Activated T-helper 1 cell treated with anti-CD3 and anti-CD28 coated beads, Interleukin-12 subunit alpha, Interleukin-12 subunit beta, Interleukin-2, Interleukin-4 antibody, amounts not matched to agents 30 ng/mL and 10 ng/mL and 1 ng/mL, durations not matched to agents 14 hours and 24 hours and 36 hours (primary cell): ENCODE results near the gene C15orf39. TPM values are rescaled to one million over a fixed set of nuclear protein-coding genes. Genes with fewer than 3 reads are reported as not detected.

Source experiments
- DNase-seq: peaks from one replicate; pipeline ENCODE4 v3.0.0; 2021; ENCODE audit warnings: low spot score
- H3K27ac Mint-ChIP-seq: one replicate; pipeline ENCODE4 v1.8.0; 2021; ENCODE audit warnings: mild to moderate bottlenecking, mixed read lengths
- H3K27me3 Mint-ChIP-seq: one replicate; pipeline ENCODE4 v1.8.0; 2022; ENCODE audit warnings: mild to moderate bottlenecking, moderate library complexity, mixed read lengths; ENCODE audit not compliant: insufficient read depth
- H3K36me3 Mint-ChIP-seq: one replicate; pipeline ENCODE4 v1.8.0; 2021; ENCODE audit warnings: low read depth, mixed read lengths
- H3K4me1 Mint-ChIP-seq: one replicate; pipeline ENCODE4 v1.8.0; 2021; ENCODE audit warnings: low read depth, mixed read lengths
- H3K4me3 Mint-ChIP-seq: one replicate; pipeline ENCODE4 v1.8.0; 2021; ENCODE audit warnings: mild to moderate bottlenecking, moderate library complexity, mixed read lengths
- H3K9me3 Mint-ChIP-seq: one replicate; pipeline ENCODE4 v1.8.0; 2021; ENCODE audit warnings: mixed read lengths
- intact Hi-C: fragments of 100-400 bp; cut with micrococcal nuclease; formaldehyde crosslinking; loops from one replicate; pipeline ENCODE4 v1.15.1; 2024
- total RNA-seq: library from RNA; stranded (reverse); gene quantifications from 2 replicates; pipeline ENCODE4 v1.2.3, GENCODE V29; 2022

C15orf39 gene
- total RNA-seq, 1 donor from 2014 or later = 46.1 TPM

DNA sequence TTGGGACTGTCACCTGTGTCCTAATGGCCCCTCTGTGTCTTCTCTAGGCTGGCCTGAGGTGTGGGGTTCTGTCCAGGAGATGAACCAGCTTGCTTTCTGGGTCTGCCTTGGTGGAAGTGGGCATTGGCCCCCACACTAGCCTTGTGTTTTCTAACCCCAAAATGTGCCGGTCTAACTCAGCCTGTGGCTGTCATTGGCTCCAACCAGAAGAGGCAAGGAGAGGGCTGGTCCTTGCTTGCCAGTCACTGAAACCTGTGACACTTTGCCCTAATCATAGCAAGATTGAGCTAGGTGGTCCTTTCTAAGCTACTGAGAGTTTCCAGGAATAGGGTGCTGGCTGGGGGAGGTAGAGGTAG, 2.2 kb downstream of the C15orf39 start:
- Mint-ChIP-seq H3K4me3 (peak overlapping the region; percentile 92), H3K4me1 (peaks cover 50% of the 10 kb centered on the region), H3K27me3 (no peaks in the 10 kb centered on the region), H3K36me3 (peaks cover 15% of the 10 kb centered on the region), H3K27ac (peak overlapping the region; percentile 76), H3K9me3 (no peaks in the 10 kb centered on the region)
- no peak for DNase-seq
- intact Hi-C loops = loop anchor here (1.0 to 5.0 kb wide), 7 partner anchors 161 to 433 kb away; partner anchors contain the start of genes PPCDC, SCAMP5 and SIN3A

DNA sequence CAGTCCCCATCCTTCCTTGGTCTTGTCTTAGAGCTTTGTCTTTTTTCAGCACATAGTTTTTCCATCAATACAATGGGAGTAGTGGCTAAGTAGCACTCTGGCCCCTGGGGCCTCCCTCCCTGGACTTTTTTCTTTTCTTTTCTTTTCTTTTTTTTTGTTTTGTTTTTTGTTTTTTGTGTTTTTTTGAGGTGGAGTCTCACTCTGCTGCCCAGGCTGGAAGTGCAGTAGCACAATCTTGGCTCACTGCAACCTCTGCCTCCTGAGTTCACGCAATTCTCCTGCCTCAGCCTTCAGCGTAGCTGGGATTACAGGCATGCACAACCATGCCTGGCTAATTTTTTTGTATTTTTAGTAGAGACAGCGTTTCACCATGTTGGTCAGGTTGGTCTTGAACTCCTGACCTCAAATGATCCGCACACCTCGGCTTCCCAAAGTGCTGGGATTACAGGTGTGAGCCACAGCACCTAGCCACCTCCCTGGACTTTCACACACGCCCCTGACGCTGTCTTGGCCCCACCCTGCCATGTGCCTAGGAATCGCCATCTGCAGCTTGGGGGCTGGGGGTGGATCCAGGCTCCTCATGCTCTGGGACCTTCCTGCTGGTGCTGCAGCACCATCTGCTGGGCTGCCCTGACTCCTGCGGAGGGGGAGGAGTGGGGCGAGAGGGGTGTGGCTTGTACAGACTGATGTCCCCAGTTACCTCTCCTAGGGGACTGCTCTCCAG, 2.8 kb downstream of the C15orf39 start:
- intact Hi-C loops = loop anchor here (1.0 to 5.0 kb wide), 8 partner anchors 161 to 433 kb away; partner anchors contain the start of genes PPCDC, RPP25, SCAMP5 and SIN3A
- Mint-ChIP-seq H3K4me1 (peaks cover 50% of the 10 kb centered on the region), H3K36me3 (peaks cover 21% of the 10 kb centered on the region), H3K9me3 (no peaks in the 10 kb centered on the region), H3K27ac (peak overlapping the region; percentile 76), H3K27me3 (no peaks in the 10 kb centered on the region), H3K4me3 (peak overlapping the region; percentile 92)
- peak; percentile 82 for DNase-seq

DNA sequence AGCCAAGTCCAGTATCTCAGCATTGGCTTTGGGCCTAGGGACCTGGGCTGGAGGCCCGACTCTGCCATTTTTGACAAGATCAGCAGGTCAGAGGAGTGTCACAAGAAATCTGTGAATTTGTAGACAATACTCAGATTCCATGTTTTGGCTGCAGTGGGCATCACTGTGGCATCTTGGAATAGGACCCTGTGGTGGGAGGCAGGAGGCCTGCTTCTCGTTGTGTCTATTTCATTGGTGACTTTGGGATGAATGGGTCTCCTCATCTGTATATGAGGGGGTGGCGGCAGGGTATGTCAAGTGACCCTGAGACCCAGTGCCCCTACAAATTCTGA, 3.3 kb downstream of the C15orf39 start:
- no peaks in the 10 kb centered on the region for H3K9me3 Mint-ChIP-seq
- peak overlapping the region; percentile 75 for H3K27ac Mint-ChIP-seq
- H3K36me3 Mint-ChIP-seq = peaks cover 24% of the 10 kb centered on the region
- DNase-seq = no peak
- peak overlapping the region; percentile 92 for H3K4me3 Mint-ChIP-seq
- H3K4me1 Mint-ChIP-seq = peaks cover 48% of the 10 kb centered on the region
- no peaks in the 10 kb centered on the region for H3K27me3 Mint-ChIP-seq
- intact Hi-C loops = loop anchor here (1.0 to 2.0 kb wide), 2 partner anchors 249 to 412 kb away; partner anchors contain the start of gene RPP25

DNA sequence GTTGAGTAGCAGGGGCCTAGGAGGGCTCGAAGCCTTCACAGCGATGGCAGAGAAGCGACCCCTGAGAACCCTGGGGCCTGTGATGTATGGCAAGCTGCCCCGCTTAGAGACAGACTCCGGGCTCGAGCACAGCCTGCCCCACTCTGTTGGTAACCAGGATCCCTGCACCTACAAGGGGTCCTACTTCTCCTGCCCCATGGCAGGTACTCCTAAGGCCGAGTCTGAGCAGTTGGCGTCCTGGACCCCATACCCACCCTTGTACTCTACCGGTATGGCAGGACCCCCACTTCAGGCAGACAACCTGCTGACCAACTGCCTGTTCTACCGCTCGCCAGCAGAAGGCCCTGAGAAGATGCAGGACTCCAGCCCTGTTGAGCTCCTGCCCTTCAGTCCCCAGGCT, 4.3 kb downstream of the C15orf39 start:
- H3K36me3 Mint-ChIP-seq = peaks cover 29% of the 10 kb centered on the region
- peaks cover 40% of the 10 kb centered on the region for H3K4me1 Mint-ChIP-seq
- no peaks in the 10 kb centered on the region for H3K27me3 Mint-ChIP-seq
- H3K4me3 Mint-ChIP-seq = peak overlapping the region; percentile 11
- DNase-seq = no peak
- H3K9me3 Mint-ChIP-seq = no peaks in the 10 kb centered on the region
- no peak overlapping the region for H3K27ac Mint-ChIP-seq
- intact Hi-C loops = no loop called here

DNA sequence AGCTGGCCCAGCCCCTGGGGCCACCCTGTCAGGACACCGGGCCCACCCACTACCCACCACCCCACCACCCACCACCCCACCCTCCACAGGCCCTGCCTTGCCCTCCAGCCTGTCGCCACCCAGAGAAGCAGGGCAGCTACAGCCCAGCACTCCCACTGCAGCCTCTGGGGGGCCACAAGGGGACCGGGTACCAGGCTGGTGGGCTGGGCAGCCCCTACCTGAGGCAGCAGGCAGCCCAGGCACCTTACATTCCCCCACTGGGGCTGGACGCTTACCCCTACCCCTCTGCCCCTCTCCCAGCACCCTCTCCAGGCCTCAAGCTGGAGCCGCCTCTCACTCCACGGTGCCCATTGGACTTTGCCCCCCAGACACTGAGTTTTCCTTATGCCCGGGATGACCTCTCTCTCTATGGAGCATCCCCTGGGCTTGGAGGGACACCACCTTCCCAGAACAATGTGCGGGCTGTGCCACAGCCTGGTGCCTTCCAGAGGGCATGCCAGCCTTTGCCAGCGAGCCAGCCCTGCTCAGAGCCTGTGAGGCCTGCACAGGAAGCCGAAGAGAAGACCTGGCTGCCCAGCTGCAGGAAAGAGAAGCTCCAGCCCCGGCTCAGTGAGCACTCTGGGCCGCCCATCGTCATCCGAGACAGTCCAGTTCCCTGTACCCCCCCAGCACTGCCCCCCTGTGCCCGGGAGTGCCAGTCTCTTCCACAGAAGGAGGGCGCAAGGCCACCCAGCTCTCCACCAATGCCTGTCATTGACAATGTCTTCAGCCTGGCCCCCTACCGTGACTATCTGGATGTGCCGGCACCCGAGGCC, 5.3 kb downstream of the C15orf39 start:
- DNase-seq = no peak
- intact Hi-C loops = no loop called here
- Mint-ChIP-seq H3K9me3 (no peaks in the 10 kb centered on the region), H3K27ac (no peak overlapping the region), H3K27me3 (no peaks in the 10 kb centered on the region), H3K36me3 (peaks cover 33% of the 10 kb centered on the region), H3K4me3 (no peak overlapping the region), H3K4me1 (peaks cover 34% of the 10 kb centered on the region)

DNA sequence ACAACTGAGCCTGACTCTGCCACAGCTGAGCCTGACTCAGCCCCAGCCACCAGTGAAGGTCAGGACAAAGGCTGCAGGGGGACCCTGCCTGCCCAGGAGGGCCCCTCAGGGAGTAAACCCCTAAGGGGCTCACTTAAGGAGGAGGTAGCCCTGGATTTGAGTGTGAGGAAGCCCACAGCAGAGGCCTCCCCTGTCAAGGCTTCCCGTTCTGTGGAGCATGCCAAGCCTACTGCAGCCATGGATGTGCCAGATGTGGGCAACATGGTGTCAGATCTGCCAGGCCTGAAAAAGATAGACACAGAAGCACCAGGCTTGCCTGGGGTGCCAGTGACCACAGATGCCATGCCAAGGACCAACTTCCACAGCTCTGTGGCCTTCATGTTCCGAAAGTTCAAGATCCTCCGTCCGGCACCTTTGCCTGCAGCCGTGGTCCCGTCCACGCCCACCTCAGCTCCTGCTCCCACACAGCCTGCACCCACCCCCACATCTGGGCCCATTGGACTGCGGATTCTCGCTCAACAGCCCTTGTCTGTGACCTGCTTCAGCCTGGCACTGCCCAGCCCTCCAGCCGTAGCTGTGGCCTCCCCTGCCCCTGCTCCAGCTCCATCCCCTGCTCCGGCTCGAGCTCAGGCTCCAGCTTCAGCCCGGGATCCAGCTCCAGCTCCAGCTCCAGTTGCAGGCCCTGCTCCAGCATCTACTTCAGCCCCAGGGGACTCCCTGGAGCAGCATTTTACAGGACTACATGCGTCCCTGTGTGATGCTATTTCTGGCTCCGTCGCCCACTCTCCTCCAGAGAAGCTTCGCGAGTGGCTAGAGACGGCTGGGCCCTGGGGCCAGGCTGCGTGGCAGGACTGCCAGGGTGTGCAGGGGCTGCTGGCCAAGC, 6.2 kb downstream of the C15orf39 start:
- H3K27ac Mint-ChIP-seq = no peak overlapping the region
- H3K4me3 Mint-ChIP-seq = no peak overlapping the region
- H3K36me3 Mint-ChIP-seq = peaks cover 40% of the 10 kb centered on the region
- no peaks in the 10 kb centered on the region for H3K9me3 Mint-ChIP-seq
- H3K27me3 Mint-ChIP-seq = no peaks in the 10 kb centered on the region
- intact Hi-C loops = no loop called here
- peaks cover 34% of the 10 kb centered on the region for H3K4me1 Mint-ChIP-seq
- DNase-seq = no peak

DNA sequence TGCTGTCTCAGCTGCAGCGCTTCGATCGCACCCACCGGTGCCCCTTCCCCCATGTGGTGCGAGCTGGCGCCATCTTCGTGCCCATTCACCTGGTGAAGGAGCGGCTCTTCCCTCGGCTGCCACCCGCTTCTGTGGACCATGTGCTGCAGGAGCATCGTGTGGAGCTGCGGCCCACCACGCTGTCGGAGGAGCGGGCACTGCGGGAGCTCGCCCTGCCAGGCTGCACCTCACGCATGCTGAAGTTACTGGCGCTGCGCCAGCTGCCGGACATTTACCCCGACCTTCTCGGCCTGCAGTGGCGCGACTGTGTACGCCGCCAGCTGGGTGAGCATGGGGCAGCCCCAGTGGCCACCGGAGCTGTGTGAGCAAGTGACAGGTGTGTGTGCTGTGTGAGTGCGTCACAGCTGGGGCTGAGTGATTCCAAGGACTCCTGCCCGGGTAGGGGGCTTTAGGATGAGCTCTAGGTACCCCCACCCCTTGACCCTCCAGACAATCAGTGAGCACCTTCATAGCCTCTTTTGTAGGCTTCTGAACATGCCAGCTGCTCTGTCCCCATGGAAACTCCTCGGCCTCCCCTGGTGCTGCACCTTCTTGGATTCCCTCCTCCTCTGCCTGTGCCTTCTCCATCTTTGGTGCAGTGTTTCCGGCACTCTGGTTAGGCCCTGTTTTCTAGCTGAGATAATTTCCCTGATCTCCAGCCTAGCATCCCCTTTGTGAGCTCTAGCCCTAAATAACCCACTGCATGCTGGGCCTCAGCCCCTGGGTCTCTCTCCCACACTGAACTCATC, 7.0 kb downstream of the C15orf39 start:
- no peak for DNase-seq
- Mint-ChIP-seq H3K36me3 (peaks cover 42% of the 10 kb centered on the region), H3K27ac (no peak overlapping the region), H3K4me1 (peaks cover 27% of the 10 kb centered on the region), H3K4me3 (no peak overlapping the region), H3K27me3 (no peaks in the 10 kb centered on the region), H3K9me3 (no peaks in the 10 kb centered on the region)
- intact Hi-C loops = no loop called here

DNA sequence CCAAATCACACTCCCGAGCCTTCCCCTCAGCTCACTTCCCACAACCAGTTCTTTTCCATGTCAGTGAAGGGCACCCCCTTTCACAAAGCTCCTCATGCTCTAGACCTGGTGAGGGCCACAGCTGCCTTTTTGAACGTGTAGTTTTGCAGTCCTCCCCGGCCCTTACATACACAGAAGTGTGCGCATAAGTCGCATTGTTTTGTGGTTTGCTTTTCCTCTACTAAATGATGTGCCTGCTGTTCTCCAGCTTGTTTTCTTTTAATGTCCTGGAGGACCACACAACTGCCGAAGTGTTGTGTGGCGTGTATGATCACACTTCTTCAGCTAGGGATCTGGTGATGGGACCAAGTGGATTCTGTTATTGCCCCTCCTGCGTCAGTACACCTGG, 7.6 kb downstream of the C15orf39 start:
- no peak for DNase-seq
- peaks cover 21% of the 10 kb centered on the region for H3K4me1 Mint-ChIP-seq
- no peak overlapping the region for H3K27ac Mint-ChIP-seq
- peaks cover 2% of the 10 kb centered on the region for H3K27me3 Mint-ChIP-seq
- intact Hi-C loops = no loop called here
- no peaks in the 10 kb centered on the region for H3K9me3 Mint-ChIP-seq
- no peak overlapping the region for H3K4me3 Mint-ChIP-seq
- peaks cover 42% of the 10 kb centered on the region for H3K36me3 Mint-ChIP-seq

DNA sequence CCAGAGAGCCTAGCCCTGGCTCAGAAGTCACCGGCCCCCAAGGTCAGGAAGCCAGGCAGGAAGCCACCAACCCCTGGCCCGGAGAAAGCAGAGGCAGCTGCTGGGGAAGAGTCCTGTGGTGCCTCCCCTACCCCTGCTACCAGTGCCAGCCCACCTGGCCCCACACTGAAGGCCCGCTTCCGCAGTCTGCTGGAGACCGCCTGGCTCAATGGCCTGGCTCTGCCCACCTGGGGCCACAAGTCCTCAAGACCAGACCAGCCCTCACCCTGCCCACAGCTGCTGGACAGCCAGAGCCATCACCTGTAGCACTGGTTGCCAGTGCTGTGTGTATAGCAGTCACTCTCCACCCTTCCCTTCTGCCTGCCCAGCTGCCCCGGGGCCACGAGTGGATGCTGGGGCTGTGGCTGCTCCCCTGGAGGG, 9.1 kb downstream of the C15orf39 start:
- no peaks in the 10 kb centered on the region for H3K9me3 Mint-ChIP-seq
- H3K4me3 Mint-ChIP-seq = no peak overlapping the region
- no peak for DNase-seq
- peaks cover 10% of the 10 kb centered on the region for H3K4me1 Mint-ChIP-seq
- intact Hi-C loops = no loop called here
- peaks cover 2% of the 10 kb centered on the region for H3K27me3 Mint-ChIP-seq
- peaks cover 36% of the 10 kb centered on the region for H3K36me3 Mint-ChIP-seq
- H3K27ac Mint-ChIP-seq = no peak overlapping the region

DNA sequence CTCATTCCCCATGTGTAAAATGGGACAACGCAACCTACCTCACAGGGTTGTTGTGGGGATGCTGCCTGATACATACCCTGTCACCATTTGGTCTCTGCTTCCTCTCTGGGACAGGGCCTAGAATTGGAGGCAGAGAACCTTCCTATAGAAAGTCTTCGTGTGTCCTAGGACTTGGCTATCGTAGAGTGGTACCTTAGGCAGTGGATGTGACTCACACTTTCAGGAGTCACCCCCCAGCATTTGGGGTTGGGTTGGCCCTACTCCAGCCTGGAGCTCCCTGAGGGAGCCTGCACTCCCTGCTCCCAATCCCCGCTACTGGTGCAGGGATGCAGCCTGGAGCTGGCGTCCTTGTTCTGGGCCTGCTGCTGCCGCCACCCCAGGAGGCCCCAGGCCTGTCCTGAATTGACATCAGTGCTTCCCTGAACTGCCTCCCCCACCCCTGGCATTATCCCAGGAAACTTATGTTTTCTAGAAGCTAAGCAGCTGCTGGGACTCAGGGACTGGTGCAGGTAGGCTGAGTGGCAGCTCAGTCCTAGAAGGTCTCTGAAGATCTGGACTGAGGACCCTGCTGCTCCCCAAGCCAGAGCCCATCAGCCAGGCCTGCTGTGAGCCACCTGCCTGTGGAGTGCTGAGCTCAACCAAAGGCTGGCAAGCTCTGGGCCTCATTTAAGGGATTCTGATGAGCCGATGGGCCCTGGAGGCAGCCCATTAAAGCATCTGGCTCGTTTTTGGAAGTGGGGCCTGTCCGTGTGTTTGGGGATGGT, 9.9 kb downstream of the C15orf39 start:
- Mint-ChIP-seq H3K27ac (no peak overlapping the region), H3K9me3 (no peaks in the 10 kb centered on the region), H3K4me1 (peaks cover 10% of the 10 kb centered on the region), H3K4me3 (no peak overlapping the region), H3K36me3 (peaks cover 36% of the 10 kb centered on the region), H3K27me3 (peaks cover 2% of the 10 kb centered on the region)
- DNase-seq = no peak
- intact Hi-C loops = no loop called here

DNA sequence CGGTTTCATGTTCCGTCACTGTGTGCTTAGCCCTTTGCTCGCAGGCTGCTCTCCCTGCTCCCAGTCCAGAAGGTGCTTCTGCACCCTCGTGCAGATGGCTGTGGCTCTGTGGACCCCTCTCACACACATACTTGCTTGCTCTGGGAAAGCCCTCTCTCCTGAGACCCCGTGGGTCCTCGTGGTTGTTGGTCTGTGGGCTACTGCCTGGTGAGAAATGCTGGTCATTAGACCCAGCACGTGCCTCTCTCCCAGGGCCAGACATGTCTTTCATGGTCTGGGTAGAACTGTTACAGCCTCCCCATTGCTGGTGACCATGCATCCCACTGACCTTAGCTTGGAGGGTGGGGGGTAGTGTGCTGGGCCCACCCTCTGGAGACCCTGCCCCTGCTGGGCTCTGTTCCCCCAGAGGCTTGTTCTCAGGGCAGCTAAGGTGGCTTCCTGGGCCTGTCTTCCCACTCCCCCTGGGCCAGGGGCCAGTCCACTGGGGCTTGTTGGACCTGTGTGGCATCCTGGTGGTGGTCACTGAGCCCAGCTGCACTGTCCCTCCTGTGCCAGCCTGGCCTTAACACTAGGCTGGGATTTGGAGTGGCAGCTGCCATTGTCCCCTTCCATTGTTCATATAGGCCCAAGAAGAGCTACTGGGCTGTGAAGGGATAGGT, 10.6 kb downstream of the C15orf39 start:
- H3K27ac Mint-ChIP-seq = no peak overlapping the region
- no peak overlapping the region for H3K4me3 Mint-ChIP-seq
- peaks cover 32% of the 10 kb centered on the region for H3K36me3 Mint-ChIP-seq
- peaks cover 10% of the 10 kb centered on the region for H3K4me1 Mint-ChIP-seq
- DNase-seq = no peak
- H3K27me3 Mint-ChIP-seq = peaks cover 2% of the 10 kb centered on the region
- no peaks in the 10 kb centered on the region for H3K9me3 Mint-ChIP-seq
- intact Hi-C loops = no loop called here
